Measurements from ENCODE around the gene MYH10.

MYH10 gene

DNA sequence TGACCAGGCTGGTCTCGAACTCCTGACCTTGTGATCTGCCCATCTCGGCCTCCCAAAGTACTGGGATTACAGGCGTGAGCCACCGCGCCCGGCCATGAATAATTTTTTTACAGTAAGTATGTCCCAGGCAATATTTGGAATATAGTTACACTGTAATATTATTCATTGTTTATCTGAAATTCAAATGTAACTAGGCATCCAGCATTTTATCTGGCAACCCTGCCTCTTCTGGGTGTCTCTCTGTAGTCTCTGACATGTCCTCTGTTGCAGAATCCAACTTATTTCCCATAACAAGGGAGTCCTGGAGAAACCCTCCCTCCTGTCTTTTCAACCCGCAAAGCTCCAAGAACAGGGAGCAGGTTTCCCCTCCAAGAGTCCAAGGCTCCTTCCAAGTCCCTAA is 36.9 kb upstream of the MYH10 start:
- H3K23ac ChIP-seq (ENCODE audit: low read depth, low read length, poor library complexity) = no peak overlapping the region
- H2AFZ ChIP-seq (ENCODE audit: low read length) = no peak overlapping the region
- no peaks in the 10 kb centered on the region for H3K79me1 ChIP-seq (ENCODE audit: low read depth, low read length)
- H3K4me3 ChIP-seq (ENCODE audit: low read length in 2 of 2) = no peak overlapping the region
- peaks cover 2% of the 10 kb centered on the region in 2 donors for H3K4me1 ChIP-seq (ENCODE audit: control insufficient read depth in 2 of 2, insufficient read depth in 1 of 2, low read depth in 1 of 2, low read length in 2 of 2)
- H4K8ac ChIP-seq (ENCODE audit: low read depth, low read length) = no peak overlapping the region
- H3K9ac ChIP-seq (ENCODE audit: low read depth, low read length, poor library complexity) = no peak overlapping the region
- H2AK5ac ChIP-seq (ENCODE audit: low read depth, low read length) = no peak overlapping the region
- no peak overlapping the region for H2BK15ac ChIP-seq (ENCODE audit: low read length)
- H2BK12ac ChIP-seq (ENCODE audit: low read length) = no peak overlapping the region
- no peak overlapping the region for H3K4ac ChIP-seq (ENCODE audit: low read length)
- H4K91ac ChIP-seq (ENCODE audit: low read depth, low read length, poor library complexity) = no peak overlapping the region
- H3K27me3 ChIP-seq (ENCODE audit: control insufficient read depth in 3 of 3, insufficient read depth in 3 of 3, low read depth in 1 of 3, low read length in 3 of 3) = peaks cover 0 to 3% (median 0%) of the 10 kb centered on the region in 3 experiments
- no peaks in the 10 kb centered on the region for H3K9me3 ChIP-seq (replicated peaks in 1 of 2; ENCODE audit: control insufficient read depth in 2 of 2, insufficient read depth in 1 of 2, low read depth in 1 of 2, low read length in 2 of 2)
- no peak for DNase-seq (ENCODE audit: low spot score)
- no peak overlapping the region for H2BK5ac ChIP-seq (ENCODE audit: low read length)
- WGBS, 2 donors (ENCODE audit: extremely low coverage in 2 of 2, insufficient read length in 2 of 2, insufficient replicate concordance in 1 of 2) = no CpG with 5 or more reads among the region's 7 CpGs
- H3K36me3 ChIP-seq (replicated peaks in 1 of 2; ENCODE audit: control insufficient read depth in 2 of 2, insufficient read depth in 2 of 2, low read length in 2 of 2) = no peaks in the 10 kb centered on the region
- H3K14ac ChIP-seq (ENCODE audit: low read length) = no peak overlapping the region
- H3K18ac ChIP-seq (ENCODE audit: low read length) = no peak overlapping the region
- H3K4me2 ChIP-seq (ENCODE audit: insufficient read depth, low read length, poor library complexity, severe bottlenecking) = no peak overlapping the region
- no peak overlapping the region for H3K27ac ChIP-seq (replicated peaks; ENCODE audit: low read length)
- H2BK120ac ChIP-seq (ENCODE audit: low read depth, low read length) = no peak overlapping the region

DNA sequence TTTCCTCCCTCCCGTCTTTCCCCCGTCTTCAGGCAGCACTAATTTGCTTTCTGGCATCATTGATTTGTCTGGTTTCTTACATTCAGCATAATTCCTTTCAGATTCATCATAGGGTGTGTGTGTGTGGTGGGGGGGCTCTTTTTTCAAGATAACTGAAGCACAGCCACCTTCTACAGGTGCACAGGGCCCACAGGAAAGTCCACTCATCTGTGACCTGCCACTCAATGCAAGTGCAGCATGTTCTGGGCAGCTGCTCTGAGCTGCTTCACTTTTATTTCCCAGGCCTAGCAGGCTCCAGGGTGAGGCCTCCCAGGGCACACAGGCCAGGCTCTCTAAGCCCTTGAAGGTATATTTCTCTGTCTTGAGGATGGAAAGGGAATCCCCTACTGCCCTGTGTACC is 35.2 kb upstream of the MYH10 start:
- no peak overlapping the region for H3K23ac ChIP-seq (ENCODE audit: low read depth, low read length, poor library complexity)

GRCh38 chr17:8664456-8665126 is 34.1 kb upstream of the MYH10 start:
- Histone ChIP-seq H2BK15ac (ENCODE audit: low read length) (no peak overlapping the region), H4K91ac (ENCODE audit: low read depth, low read length, poor library complexity) (no peak overlapping the region), H3K4me3 (ENCODE audit: low read length in 2 of 2) (no peak overlapping the region), H3K23ac (ENCODE audit: low read depth, low read length, poor library complexity) (no peak overlapping the region), H3K14ac (ENCODE audit: low read length) (no peak overlapping the region), H3K9ac (ENCODE audit: low read depth, low read length, poor library complexity) (no peak overlapping the region), H3K4me2 (ENCODE audit: insufficient read depth, low read length, poor library complexity, severe bottlenecking) (no peak overlapping the region), H3K4me1 (ENCODE audit: control insufficient read depth in 2 of 2, insufficient read depth in 1 of 2, low read depth in 1 of 2, low read length in 2 of 2) (peaks cover under 1 to 2% of the 10 kb centered on the region in 2 donors), H4K8ac (ENCODE audit: low read depth, low read length) (no peak overlapping the region), H3K18ac (ENCODE audit: low read length) (no peak overlapping the region), H3K4ac (ENCODE audit: low read length) (no peak overlapping the region), H3K27ac (replicated peaks; ENCODE audit: low read length) (no peak overlapping the region), H2AFZ (ENCODE audit: low read length) (no peak overlapping the region), H2AK5ac (ENCODE audit: low read depth, low read length) (no peak overlapping the region), H3K79me1 (ENCODE audit: low read depth, low read length) (no peaks in the 10 kb centered on the region), H3K9me3 (replicated peaks in 1 of 2; ENCODE audit: control insufficient read depth in 2 of 2, insufficient read depth in 1 of 2, low read depth in 1 of 2, low read length in 2 of 2) (no peaks in the 10 kb centered on the region), H3K36me3 (replicated peaks in 1 of 2; ENCODE audit: control insufficient read depth in 2 of 2, insufficient read depth in 2 of 2, low read length in 2 of 2) (no peaks in the 10 kb centered on the region), H2BK120ac (ENCODE audit: low read depth, low read length) (no peak overlapping the region), H3K27me3 (ENCODE audit: control insufficient read depth in 3 of 3, insufficient read depth in 3 of 3, low read depth in 1 of 3, low read length in 3 of 3) (peaks cover 0 to 3% (median 0%) of the 10 kb centered on the region in 3 experiments), H2BK12ac (ENCODE audit: low read length) (no peak overlapping the region), H2BK5ac (ENCODE audit: low read length) (no peak overlapping the region)
- no CpG with 5 or more reads among the region's 12 CpGs for WGBS, 2 donors (ENCODE audit: extremely low coverage in 2 of 2, insufficient read length in 2 of 2, insufficient replicate concordance in 1 of 2)
- DNase-seq (ENCODE audit: low spot score) = no peak

More for the DNA sequence above, 35.2 kb upstream of the MYH10 start:
- no peak overlapping the region for H4K91ac ChIP-seq (ENCODE audit: low read depth, low read length, poor library complexity)
- H3K14ac ChIP-seq (ENCODE audit: low read length) = no peak overlapping the region
- no peak overlapping the region for H2AK5ac ChIP-seq (ENCODE audit: low read depth, low read length)
- H2BK5ac ChIP-seq (ENCODE audit: low read length) = no peak overlapping the region
- no peak overlapping the region for H3K9ac ChIP-seq (ENCODE audit: low read depth, low read length, poor library complexity)
- no CpG with 5 or more reads among the region's 2 CpGs for WGBS, 2 donors (ENCODE audit: extremely low coverage in 2 of 2, insufficient read length in 2 of 2, insufficient replicate concordance in 1 of 2)
- no peak overlapping the region for H3K27ac ChIP-seq (replicated peaks; ENCODE audit: low read length)
- peaks cover 2% of the 10 kb centered on the region in 2 donors for H3K4me1 ChIP-seq (ENCODE audit: control insufficient read depth in 2 of 2, insufficient read depth in 1 of 2, low read depth in 1 of 2, low read length in 2 of 2)
- no peak overlapping the region for H2AFZ ChIP-seq (ENCODE audit: low read length)
- H3K9me3 ChIP-seq (replicated peaks in 1 of 2; ENCODE audit: control insufficient read depth in 2 of 2, insufficient read depth in 1 of 2, low read depth in 1 of 2, low read length in 2 of 2) = no peaks in the 10 kb centered on the region
- no peaks in the 10 kb centered on the region for H3K36me3 ChIP-seq (replicated peaks in 1 of 2; ENCODE audit: control insufficient read depth in 2 of 2, insufficient read depth in 2 of 2, low read length in 2 of 2)
- H2BK15ac ChIP-seq (ENCODE audit: low read length) = no peak overlapping the region
- DNase-seq (ENCODE audit: low spot score) = no peak
- H4K8ac ChIP-seq (ENCODE audit: low read depth, low read length) = no peak overlapping the region
- H3K4ac ChIP-seq (ENCODE audit: low read length) = no peak overlapping the region
- H3K18ac ChIP-seq (ENCODE audit: low read length) = no peak overlapping the region
- H3K4me3 ChIP-seq (ENCODE audit: low read length in 2 of 2) = no peak overlapping the region
- H3K4me2 ChIP-seq (ENCODE audit: insufficient read depth, low read length, poor library complexity, severe bottlenecking) = no peak overlapping the region
- H3K27me3 ChIP-seq (ENCODE audit: control insufficient read depth in 3 of 3, insufficient read depth in 3 of 3, low read depth in 1 of 3, low read length in 3 of 3) = peaks cover 0 to 3% (median 0%) of the 10 kb centered on the region in 3 experiments
- no peak overlapping the region for H2BK120ac ChIP-seq (ENCODE audit: low read depth, low read length)
- H3K79me1 ChIP-seq (ENCODE audit: low read depth, low read length) = no peaks in the 10 kb centered on the region
- H2BK12ac ChIP-seq (ENCODE audit: low read length) = no peak overlapping the region

- Histone ChIP-seq H2BK120ac (ENCODE audit: low read depth, low read length) (no peak overlapping the region), H3K4me2 (ENCODE audit: insufficient read depth, low read length, poor library complexity, severe bottlenecking) (no peak overlapping the region)
- no CpG with 5 or more reads among the region's 5 CpGs for WGBS, 2 donors (ENCODE audit: extremely low coverage in 2 of 2, insufficient read length in 2 of 2, insufficient replicate concordance in 1 of 2)
These were observed 32.4 kb upstream of the MYH10 start for GRCh38 chr17:8662973-8663372.

More at GRCh38 chr17:8662973-8663372, 32.4 kb upstream of the MYH10 start:
- Histone ChIP-seq H3K4me1 (ENCODE audit: control insufficient read depth in 2 of 2, insufficient read depth in 1 of 2, low read depth in 1 of 2, low read length in 2 of 2) (no peaks in the 10 kb centered on the region), H3K27ac (replicated peaks; ENCODE audit: low read length) (no peak overlapping the region), H4K8ac (ENCODE audit: low read depth, low read length) (no peak overlapping the region), H4K91ac (ENCODE audit: low read depth, low read length, poor library complexity) (no peak overlapping the region), H3K9me3 (replicated peaks in 1 of 2; ENCODE audit: control insufficient read depth in 2 of 2, insufficient read depth in 1 of 2, low read depth in 1 of 2, low read length in 2 of 2) (no peaks in the 10 kb centered on the region), H2AK5ac (ENCODE audit: low read depth, low read length) (no peak overlapping the region), H3K14ac (ENCODE audit: low read length) (no peak overlapping the region), H3K23ac (ENCODE audit: low read depth, low read length, poor library complexity) (no peak overlapping the region), H3K4me3 (ENCODE audit: low read length in 2 of 2) (no peak overlapping the region), H2BK5ac (ENCODE audit: low read length) (no peak overlapping the region), H2BK15ac (ENCODE audit: low read length) (no peak overlapping the region), H3K79me1 (ENCODE audit: low read depth, low read length) (no peaks in the 10 kb centered on the region), H3K9ac (ENCODE audit: low read depth, low read length, poor library complexity) (no peak overlapping the region), H3K27me3 (ENCODE audit: control insufficient read depth in 3 of 3, insufficient read depth in 3 of 3, low read depth in 1 of 3, low read length in 3 of 3) (peaks cover 0 to 10% (median 0%) of the 10 kb centered on the region in 3 experiments), H2AFZ (ENCODE audit: low read length) (peak overlapping the region; percentile 27), H3K36me3 (replicated peaks in 1 of 2; ENCODE audit: control insufficient read depth in 2 of 2, insufficient read depth in 2 of 2, low read length in 2 of 2) (no peaks in the 10 kb centered on the region), H2BK12ac (ENCODE audit: low read length) (no peak overlapping the region), H3K18ac (ENCODE audit: low read length) (no peak overlapping the region), H3K4ac (ENCODE audit: low read length) (no peak overlapping the region)
- no peak for DNase-seq (ENCODE audit: low spot score)
